ENCODE data around the gene RSAD2. TPM values are rescaled to one million over a fixed set of nuclear protein-coding genes. Genes with fewer than 3 reads are reported as not detected.
"Not testable (repeated sequence)": the region's sequence is repeated elsewhere in the genome, so short reads cannot be mapped to it uniquely, and the experiment has no call there.

The RSAD2 gene
- total RNA-seq, 1 donor from 2014 or later = 3.4 TPM

- ATAC-seq (ENCODE audit: poor library complexity); intact Hi-C loops (cut with DNase I); DNase-seq: not testable (repeated sequence)
Observed at GRCh38 chr2:6858466-6859027, 19.0 kb upstream of the RSAD2 start.

GRCh38 chr2:6860296-6860695, 17.3 kb upstream of the RSAD2 start:
- intact Hi-C loops (cut with DNase I) = no loop called here
- ATAC-seq (ENCODE audit: poor library complexity) (no peak), DNase-seq (no peak)

- intact Hi-C loops (cut with DNase I) = no loop called here
- ATAC-seq (ENCODE audit: poor library complexity) (peak; percentile 63), DNase-seq (peak; percentile 50)
Observed at GRCh38 chr2:6863792-6864191, 13.8 kb upstream of the RSAD2 start.

- intact Hi-C loops (cut with DNase I) = no loop called here
- DNase-seq (no peak), ATAC-seq (ENCODE audit: poor library complexity) (no peak)
Observed at GRCh38 chr2:6864231-6864754, 13.3 kb upstream of the RSAD2 start.

GRCh38 chr2:6864923-6865345, 12.6 kb upstream of the RSAD2 start:
- peak; percentile 59 for DNase-seq
- no peak for ATAC-seq (ENCODE audit: poor library complexity)
- intact Hi-C loops (cut with DNase I) = no loop called here

GRCh38 chr2:6865346-6866274, 12.0 kb upstream of the RSAD2 start, which contains the start of gene CMPK2:
Gene CMPK2, minus strand, starts transcription at chr2:6865907. Its CDS starts 211 bp downstream, at chr2:6865696.
- DNase-seq = peak; percentile 86
- peak; percentile 84 for ATAC-seq (ENCODE audit: poor library complexity)
- intact Hi-C loops (cut with DNase I) = no loop called here

- ATAC-seq (ENCODE audit: poor library complexity) = no peak
- no peak for DNase-seq
- intact Hi-C loops (cut with DNase I) = no loop called here
Observed at GRCh38 chr2:6866275-6866671, 11.3 kb upstream of the RSAD2 start.

- intact Hi-C loops (cut with DNase I) = no loop called here
- ATAC-seq (ENCODE audit: poor library complexity) = no peak
- no peak for DNase-seq
Observed at GRCh38 chr2:6866982-6867381, 10.6 kb upstream of the RSAD2 start.

- DNase-seq = no peak
- intact Hi-C loops (cut with DNase I) = no loop called here
- no peak for ATAC-seq (ENCODE audit: poor library complexity)
Observed at GRCh38 chr2:6872394-6872793, 5.2 kb upstream of the RSAD2 start.

- ATAC-seq (ENCODE audit: poor library complexity) (no peak), DNase-seq (no peak)
- intact Hi-C loops (cut with DNase I) = no loop called here
Observed at GRCh38 chr2:6874032-6874431, 3.5 kb upstream of the RSAD2 start.

GRCh38 chr2:6876309-6876708, 1.3 kb upstream of the RSAD2 start:
- intact Hi-C loops (cut with DNase I) = no loop called here
- DNase-seq (no peak), ATAC-seq (ENCODE audit: poor library complexity) (no peak)

GRCh38 chr2:6878549-6878948, 972 bp downstream of the RSAD2 start:
- ATAC-seq (ENCODE audit: poor library complexity) (no peak), DNase-seq (no peak)
- intact Hi-C loops (cut with DNase I) = no loop called here

- no peak for ATAC-seq (ENCODE audit: poor library complexity)
- intact Hi-C loops (cut with DNase I) = no loop called here
Observed at GRCh38 chr2:6879011-6879410, 1.4 kb downstream of the RSAD2 start.

GRCh38 chr2:6880200-6880733, 2.7 kb downstream of the RSAD2 start:
- intact Hi-C loops (cut with DNase I) = no loop called here
- DNase-seq (no peak), ATAC-seq (ENCODE audit: poor library complexity) (no peak)

More at GRCh38 chr2:6879011-6879410, 1.4 kb downstream of the RSAD2 start:
- DNase-seq = no peak

- intact Hi-C loops (cut with DNase I) = no loop called here
- DNase-seq (no peak), ATAC-seq (ENCODE audit: poor library complexity) (no peak)
Observed at GRCh38 chr2:6881046-6881445, 3.5 kb downstream of the RSAD2 start.

GRCh38 chr2:6881516-6881915, 3.9 kb downstream of the RSAD2 start:
- ATAC-seq (ENCODE audit: poor library complexity) (no peak), DNase-seq (no peak)
- intact Hi-C loops (cut with DNase I) = no loop called here

- DNase-seq (no peak), ATAC-seq (ENCODE audit: poor library complexity) (peak; percentile 55)
- intact Hi-C loops (cut with DNase I) = no loop called here
Observed at GRCh38 chr2:6883448-6884122, 6.0 kb downstream of the RSAD2 start.

- DNase-seq (no peak), ATAC-seq (ENCODE audit: poor library complexity) (no peak)
- intact Hi-C loops (cut with DNase I) = no loop called here
Observed at GRCh38 chr2:6885551-6885950, 8.0 kb downstream of the RSAD2 start.

- ATAC-seq (ENCODE audit: poor library complexity) (no peak), DNase-seq (no peak)
- intact Hi-C loops (cut with DNase I) = no loop called here
Observed at GRCh38 chr2:6885968-6886367, 8.4 kb downstream of the RSAD2 start.
